K562 (cell line): ENCODE measurements around the gene FBXO33. TPM values are rescaled to one million over a fixed set of nuclear protein-coding genes. Genes with fewer than 3 reads are reported as not detected.

Source experiments
- MED1 ChIP-seq: sonication (generic); formaldehyde crosslinking; IDR thresholded peaks from 2 replicates; pipeline ENCODE4 v1.8.1; 2023; ENCODE audit warnings: missing genetic modification reagents, borderline replicate concordance
- TAF15 ChIP-seq: fragments of 200-400 bp; formaldehyde crosslinking; IDR thresholded peaks from 2 replicates; pipeline ENCODE4 v1.6.1; 2017; ENCODE audit warnings: mild to moderate bottlenecking, low read depth, low read length, moderate library complexity
- polyA plus RNA-seq, 8 experiments: library from polyadenylated mRNA; depleted of rRNA in 4 of 8; stranded (reverse) in 5 of 8; unstranded in 3 of 8; fragments of >200 nt; fragmentation: Nextera tagmentation in 2 of 8; fragmentation: Illumina TruSeq in 1 of 8; extraction: Ambion mirVana in 2 of 8; extraction: Trizol in 1 of 8; gene quantifications; 2 replicates each; pipeline versions ENCODE4 v1.2.1 to v1.2.3, GENCODE V29; 2011 to 2014; ENCODE audit warnings: inconsistent platforms in 1 of 8, missing spikeins in 1 of 8
- total RNA-seq, 7 experiments: library from RNA; depleted of rRNA in 6 of 7; stranded (reverse); fragments of >200 nt in 6 of 7; fragmentation: Illumina TruSeq in 2 of 7; extraction: Trizol in 2 of 7; gene quantifications; 2 replicates each; pipeline versions ENCODE4 v1.2.1 to v1.2.3, GENCODE V29; 2011 to 2021; ENCODE audit warnings: low replicate concordance in 1 of 7
- TF ChIP-seq, protein P1 (sequence below): fragments of 450-650 bp; IDR thresholded peaks from 2 replicates; pipeline ENCODE4 v1.6.1; 2016; ENCODE audit warnings: low read depth

Gene FBXO33
- total and polyA plus RNA-seq, 9 of the 15 experiments (the other 6 are each of a cell fraction or from before 2014, with no cell fraction given), result 1.6 to 7.5 (median 5.0) TPM

DNA sequence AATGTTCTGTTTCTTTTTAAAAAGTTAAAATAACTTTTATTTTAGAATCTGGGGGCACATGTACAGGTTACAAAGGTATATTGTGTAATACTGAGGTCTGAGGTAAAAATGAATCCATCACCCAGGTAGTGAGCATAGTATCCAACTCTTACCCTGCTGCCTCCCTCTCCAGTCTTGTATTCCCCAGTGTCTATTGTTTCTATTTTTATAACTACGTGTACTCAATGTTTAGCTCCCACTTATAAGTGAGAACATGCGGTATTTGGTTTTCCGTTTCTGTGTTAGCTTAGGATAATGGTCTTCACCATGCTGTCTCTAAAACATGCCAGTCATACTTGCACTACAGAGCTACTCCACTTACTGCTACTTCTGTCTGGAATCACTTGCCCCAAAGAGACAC lies 8.4 kb downstream of the FBXO33 start (continued):
- TF ChIP-seq, protein P1, sequence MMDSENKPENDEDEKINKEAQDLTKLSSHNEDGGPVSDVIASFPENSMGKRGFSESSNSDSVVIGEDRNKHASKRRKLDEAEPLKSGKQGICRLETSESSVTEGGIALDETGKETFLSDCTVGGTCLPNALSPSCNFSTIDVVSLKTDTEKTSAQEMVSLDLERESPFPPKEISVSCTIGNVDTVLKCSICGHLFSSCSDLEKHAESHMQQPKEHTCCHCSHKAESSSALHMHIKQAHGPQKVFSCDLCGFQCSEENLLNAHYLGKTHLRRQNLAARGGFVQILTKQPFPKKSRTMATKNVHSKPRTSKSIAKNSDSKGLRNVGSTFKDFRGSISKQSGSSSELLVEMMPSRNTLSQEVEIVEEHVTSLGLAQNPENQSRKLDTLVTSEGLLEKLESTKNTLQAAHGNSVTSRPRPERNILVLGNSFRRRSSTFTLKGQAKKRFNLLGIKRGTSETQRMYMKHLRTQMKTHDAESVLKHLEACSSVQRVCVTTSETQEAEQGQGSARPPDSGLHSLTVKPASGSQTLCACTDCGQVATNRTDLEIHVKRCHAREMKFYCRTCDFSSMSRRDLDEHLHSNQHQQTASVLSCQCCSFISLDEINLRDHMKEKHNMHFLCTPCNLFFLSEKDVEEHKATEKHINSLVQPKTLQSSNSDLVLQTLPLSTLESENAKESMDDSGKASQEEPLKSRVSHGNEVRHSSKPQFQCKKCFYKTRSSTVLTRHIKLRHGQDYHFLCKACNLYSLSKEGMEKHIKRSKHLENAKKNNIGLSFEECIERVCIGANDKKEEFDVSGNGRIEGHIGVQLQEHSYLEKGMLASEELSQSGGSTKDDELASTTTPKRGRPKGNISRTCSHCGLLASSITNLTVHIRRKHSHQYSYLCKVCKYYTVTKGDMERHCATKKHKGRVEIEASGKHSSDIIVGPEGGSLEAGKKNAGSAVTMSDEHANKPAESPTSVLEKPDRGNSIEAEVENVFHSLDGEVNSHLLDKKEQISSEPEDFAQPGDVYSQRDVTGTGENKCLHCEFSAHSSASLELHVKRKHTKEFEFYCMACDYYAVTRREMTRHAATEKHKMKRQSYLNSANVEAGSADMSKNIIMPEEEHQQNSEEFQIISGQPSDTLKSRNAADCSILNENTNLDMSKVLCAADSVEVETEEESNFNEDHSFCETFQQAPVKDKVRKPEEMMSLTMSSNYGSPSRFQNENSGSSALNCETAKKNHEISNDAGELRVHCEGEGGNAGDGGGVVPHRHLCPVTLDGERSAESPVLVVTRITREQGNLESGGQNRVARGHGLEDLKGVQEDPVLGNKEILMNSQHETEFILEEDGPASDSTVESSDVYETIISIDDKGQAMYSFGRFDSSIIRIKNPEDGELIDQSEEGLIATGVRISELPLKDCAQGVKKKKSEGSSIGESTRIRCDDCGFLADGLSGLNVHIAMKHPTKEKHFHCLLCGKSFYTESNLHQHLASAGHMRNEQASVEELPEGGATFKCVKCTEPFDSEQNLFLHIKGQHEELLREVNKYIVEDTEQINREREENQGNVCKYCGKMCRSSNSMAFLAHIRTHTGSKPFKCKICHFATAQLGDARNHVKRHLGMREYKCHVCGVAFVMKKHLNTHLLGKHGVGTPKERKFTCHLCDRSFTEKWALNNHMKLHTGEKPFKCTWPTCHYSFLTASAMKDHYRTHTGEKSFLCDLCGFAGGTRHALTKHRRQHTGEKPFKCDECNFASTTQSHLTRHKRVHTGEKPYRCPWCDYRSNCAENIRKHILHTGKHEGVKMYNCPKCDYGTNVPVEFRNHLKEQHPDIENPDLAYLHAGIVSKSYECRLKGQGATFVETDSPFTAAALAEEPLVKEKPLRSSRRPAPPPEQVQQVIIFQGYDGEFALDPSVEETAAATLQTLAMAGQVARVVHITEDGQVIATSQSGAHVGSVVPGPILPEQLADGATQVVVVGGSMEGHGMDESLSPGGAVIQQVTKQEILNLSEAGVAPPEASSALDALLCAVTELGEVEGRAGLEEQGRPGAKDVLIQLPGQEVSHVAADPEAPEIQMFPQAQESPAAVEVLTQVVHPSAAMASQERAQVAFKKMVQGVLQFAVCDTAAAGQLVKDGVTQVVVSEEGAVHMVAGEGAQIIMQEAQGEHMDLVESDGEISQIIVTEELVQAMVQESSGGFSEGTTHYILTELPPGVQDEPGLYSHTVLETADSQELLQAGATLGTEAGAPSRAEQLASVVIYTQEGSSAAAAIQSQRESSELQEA, result no peak
- TF ChIP-seq TAF15 (no peak), MED1 (CRISPR knock-in tag) (no peak)
